B cell (primary cell): Measurements from ENCODE around the gene NR3C2. TPM values are rescaled to one million over a fixed set of nuclear protein-coding genes. Genes with fewer than 3 reads are reported as not detected.

Source experiments
- ATAC-seq: fragments of 200-7000 bp; cut with Tn5 transposase; one replicate; pipeline ENCODE4 v1.10.0; 2021; ENCODE audit warnings: low read depth, mild to moderate bottlenecking, moderate number of reproducible peaks, moderate library complexity
- CTCF ChIA-PET: fragments of 350-600 bp; sonication (Branson Sonifier 250); formaldehyde crosslinking; loops from one replicate; lab custom pipeline; 2021; ENCODE audit warnings: antibody characterized with exemption, inconsistent platforms; lab: Charles Lee
- POLR2A ChIA-PET: fragments of 350-600 bp; sonication (Branson Sonifier 250); formaldehyde crosslinking; loops from one replicate; lab custom pipeline; 2021; ENCODE audit warnings: antibody characterized with exemption; lab: Charles Lee
- DNase-seq: peaks from one replicate; pipeline ENCODE4 v3.0.0; 2013
- H2AFZ ChIP-seq: 2 replicates; pipeline ENCODE4 v1.6.1; 2012; ENCODE audit warnings: mild to moderate bottlenecking, low read depth, low read length; ENCODE audit not compliant: insufficient read depth, poor library complexity, severe bottlenecking
- H3K27ac ChIP-seq, 2 donors: 1 replicate in 1 of 2; 2 replicates in 1 of 2; pipeline ENCODE4 v1.5.1; 2012 to 2013; ENCODE audit warnings: low read length in 2 of 2, mild to moderate bottlenecking in 2 of 2, moderate library complexity in 1 of 2
- H3K27me3 ChIP-seq, 4 experiments: fragments of 200-600 bp in 1 of 4; sonication (generic) in 1 of 4; replicated peaks in 1 of 4; 1 replicate in 2 of 4; 2 replicates in 2 of 4; pipeline versions ENCODE4 v1.6.1 to v1.7.0; 2013 to 2016; ENCODE audit warnings: low read length in 3 of 4, mild to moderate bottlenecking in 2 of 4, mixed read lengths in 1 of 4, moderate library complexity in 1 of 4; ENCODE audit not compliant: insufficient read depth in 4 of 4, control insufficient read depth in 3 of 4; ENCODE audit errors: control extremely low read depth in 1 of 4
- H3K36me3 ChIP-seq, 2 experiments: replicated peaks in 1 of 2; 1 replicate in 1 of 2; 2 replicates in 1 of 2; pipeline versions ENCODE4 v1.6.1 to v1.7.1; 2013; ENCODE audit warnings: low read length in 1 of 2; ENCODE audit not compliant: insufficient read depth in 2 of 2, control insufficient read depth in 1 of 2; ENCODE audit errors: control extremely low read depth in 1 of 2, extremely low read depth in 1 of 2
- H3K4me1 ChIP-seq, 2 donors: fragments of 200-600 bp in 1 of 2; sonication (generic) in 1 of 2; 1 replicate in 1 of 2; 2 replicates in 1 of 2; pipeline versions ENCODE4 v1.5.1 to v1.6.1; 2013 to 2017; ENCODE audit warnings: low read length in 2 of 2; ENCODE audit not compliant: control insufficient read depth in 2 of 2, insufficient read depth in 2 of 2
- H3K4me2 ChIP-seq: replicated peaks from 2 replicates; pipeline ENCODE3; 2012; ENCODE audit warnings: mild to moderate bottlenecking, low read depth, low read length; ENCODE audit not compliant: poor library complexity, severe bottlenecking
- H3K4me3 ChIP-seq, 5 experiments: fragments of 200-600 bp in 1 of 5; sonication (generic) in 1 of 5; 1 replicate in 3 of 5; 2 replicates in 2 of 5; pipeline versions ENCODE4 v1.5.1 to v1.7.0; 2011 to 2016; ENCODE audit warnings: low read length in 4 of 5, mild to moderate bottlenecking in 4 of 5, low read depth in 2 of 5, control low read depth in 1 of 5, moderate library complexity in 1 of 5; ENCODE audit not compliant: insufficient read depth in 1 of 5; ENCODE audit errors: control extremely low read depth in 1 of 5, extremely low read depth in 1 of 5
- H3K79me2 ChIP-seq: fragments of 200-600 bp; sonication (generic); one replicate; pipeline ENCODE4 v1.6.0; 2016; ENCODE audit warnings: low read length; ENCODE audit not compliant: control insufficient read depth, insufficient read depth
- H3K9ac ChIP-seq: fragments of 200-600 bp; sonication (generic); 2 replicates; pipeline ENCODE4 v1.6.1; 2017; ENCODE audit warnings: mild to moderate bottlenecking, low read length, moderate library complexity
- H3K9me3 ChIP-seq, 3 donors: one replicate each; pipeline versions ENCODE4 v1.6.1 to v1.7.1; 2013; ENCODE audit warnings: low read length in 2 of 3; ENCODE audit not compliant: control insufficient read depth in 2 of 3, insufficient read depth in 1 of 3; ENCODE audit errors: control extremely low read depth in 1 of 3
- H4K20me1 ChIP-seq: 2 replicates; pipeline ENCODE4 v1.6.0; 2012; ENCODE audit warnings: mild to moderate bottlenecking, low read length; ENCODE audit not compliant: insufficient read depth, control insufficient read depth, poor library complexity, severe bottlenecking
- H3K27ac Mint-ChIP-seq: one replicate; pipeline ENCODE4 v1.8.0; 2021; ENCODE audit warnings: mixed read lengths
- H3K27me3 Mint-ChIP-seq: one replicate; pipeline ENCODE4 v1.8.0; 2021; ENCODE audit warnings: mixed read lengths
- H3K4me1 Mint-ChIP-seq: one replicate; pipeline ENCODE4 v1.8.0; 2021; ENCODE audit warnings: mixed read lengths
- H3K4me3 Mint-ChIP-seq: one replicate; pipeline ENCODE4 v1.8.0; 2021; ENCODE audit warnings: mixed read lengths
- H3K9me3 Mint-ChIP-seq: one replicate; pipeline ENCODE4 v1.8.0; 2022; ENCODE audit warnings: mixed read lengths; ENCODE audit not compliant: insufficient read depth
- EZH2 ChIP-seq: IDR thresholded peaks from 2 replicates; pipeline ENCODE4 v1.6.1; 2012; ENCODE audit warnings: borderline replicate concordance, low read depth, mild to moderate bottlenecking, moderate library complexity, low read length; ENCODE audit not compliant: insufficient read depth, poor library complexity, severe bottlenecking
- WGBS: methylation state at CpG from one replicate; pipeline ENCODE4 v1.1.5; 2013; ENCODE audit warnings: missing lambda C conversion rate; ENCODE audit not compliant: insufficient coverage; 5-methylcytosine and 5-hydroxymethylcytosine counted together
- intact Hi-C: fragments of 100-400 bp; cut with micrococcal nuclease; formaldehyde crosslinking; loops from one replicate; pipeline ENCODE4 v1.10.0; 2022
- polyA plus RNA-seq: library from polyadenylated mRNA; depleted of rRNA; stranded (reverse); fragments of >200 nt; gene quantifications from 2 replicates; pipeline ENCODE4 v1.2.3, GENCODE V29; 2012
- total RNA-seq, 2 donors: library from RNA; stranded (reverse); fragments of 120-200 nt in 1 of 2; gene quantifications; 1 replicate in 1 of 2; 2 replicates in 1 of 2; pipeline versions ENCODE4 v1.2.3 to v1.2.4, GENCODE V29; 2013 to 2022
- TF ChIP-seq, protein P1 (sequence below): fragments of 200-600 bp; IDR thresholded peaks from one replicate; pipeline ENCODE4 v1.8.0; 2022; ENCODE audit warnings: antibody characterized with exemption, mild to moderate bottlenecking

The NR3C2 gene
- total and polyA plus RNA-seq, 2 donors (not counting 1 experiment from before 2014, with no cell fraction given), result 6.7 to 19.3 TPM

DNA sequence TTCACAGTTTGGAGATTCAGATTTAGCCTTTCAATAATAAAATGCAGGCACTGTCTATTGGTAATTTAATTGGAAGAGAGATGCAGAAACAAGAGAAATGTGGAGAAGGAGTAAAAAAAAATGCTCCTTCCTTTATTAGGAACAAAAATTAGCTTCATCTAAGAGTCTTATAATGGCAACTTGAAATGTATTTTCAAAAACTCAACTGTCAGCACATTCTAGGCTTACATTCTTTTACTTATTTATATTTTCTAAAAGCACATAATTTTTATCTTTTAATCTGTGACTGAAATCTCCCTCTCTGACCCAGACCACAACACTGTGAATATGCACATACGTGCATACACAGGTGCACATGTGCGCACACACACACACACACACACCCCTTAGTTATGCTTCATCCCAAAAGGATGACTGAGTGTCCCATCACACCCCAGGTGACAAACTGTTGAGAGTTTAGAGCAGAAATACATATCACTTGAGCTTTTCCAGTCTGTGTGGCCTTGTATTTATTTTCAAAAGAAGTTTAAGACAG, 29.7 kb downstream of the NR3C2 start:
- CTCF ChIA-PET, result no interaction called here
- intact Hi-C loops, result no loop called here
- Mint-ChIP-seq H3K27ac (no peak overlapping the region), H3K4me3 (no peak overlapping the region), H3K4me1 (peaks cover 1% of the 10 kb centered on the region), H3K9me3 (no peaks in the 10 kb centered on the region), H3K27me3 (no peaks in the 10 kb centered on the region)
- WGBS, result 100% methylated on average over 1 of the region's 2 CpGs
- Histone ChIP-seq H3K9ac (no peak overlapping the region), H3K4me2 (no peak overlapping the region), H3K27ac (no peak overlapping the region), H3K4me3 (no peak overlapping the region), H3K27me3 (no peaks in the 10 kb centered on the region), H3K9me3 (no peaks in the 10 kb centered on the region), H3K4me1 (no peaks in the 10 kb centered on the region), H4K20me1 (no peaks in the 10 kb centered on the region), H3K79me2 (no peaks in the 10 kb centered on the region), H3K36me3 (no peaks in the 10 kb centered on the region), H2AFZ (no peak overlapping the region)
- POLR2A ChIA-PET, result no interaction called here
- no peak for TF ChIP-seq EZH2
- TF ChIP-seq, protein P1, sequence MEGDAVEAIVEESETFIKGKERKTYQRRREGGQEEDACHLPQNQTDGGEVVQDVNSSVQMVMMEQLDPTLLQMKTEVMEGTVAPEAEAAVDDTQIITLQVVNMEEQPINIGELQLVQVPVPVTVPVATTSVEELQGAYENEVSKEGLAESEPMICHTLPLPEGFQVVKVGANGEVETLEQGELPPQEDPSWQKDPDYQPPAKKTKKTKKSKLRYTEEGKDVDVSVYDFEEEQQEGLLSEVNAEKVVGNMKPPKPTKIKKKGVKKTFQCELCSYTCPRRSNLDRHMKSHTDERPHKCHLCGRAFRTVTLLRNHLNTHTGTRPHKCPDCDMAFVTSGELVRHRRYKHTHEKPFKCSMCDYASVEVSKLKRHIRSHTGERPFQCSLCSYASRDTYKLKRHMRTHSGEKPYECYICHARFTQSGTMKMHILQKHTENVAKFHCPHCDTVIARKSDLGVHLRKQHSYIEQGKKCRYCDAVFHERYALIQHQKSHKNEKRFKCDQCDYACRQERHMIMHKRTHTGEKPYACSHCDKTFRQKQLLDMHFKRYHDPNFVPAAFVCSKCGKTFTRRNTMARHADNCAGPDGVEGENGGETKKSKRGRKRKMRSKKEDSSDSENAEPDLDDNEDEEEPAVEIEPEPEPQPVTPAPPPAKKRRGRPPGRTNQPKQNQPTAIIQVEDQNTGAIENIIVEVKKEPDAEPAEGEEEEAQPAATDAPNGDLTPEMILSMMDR, result no peak
- ATAC-seq (no peak), DNase-seq (no peak)

DNA sequence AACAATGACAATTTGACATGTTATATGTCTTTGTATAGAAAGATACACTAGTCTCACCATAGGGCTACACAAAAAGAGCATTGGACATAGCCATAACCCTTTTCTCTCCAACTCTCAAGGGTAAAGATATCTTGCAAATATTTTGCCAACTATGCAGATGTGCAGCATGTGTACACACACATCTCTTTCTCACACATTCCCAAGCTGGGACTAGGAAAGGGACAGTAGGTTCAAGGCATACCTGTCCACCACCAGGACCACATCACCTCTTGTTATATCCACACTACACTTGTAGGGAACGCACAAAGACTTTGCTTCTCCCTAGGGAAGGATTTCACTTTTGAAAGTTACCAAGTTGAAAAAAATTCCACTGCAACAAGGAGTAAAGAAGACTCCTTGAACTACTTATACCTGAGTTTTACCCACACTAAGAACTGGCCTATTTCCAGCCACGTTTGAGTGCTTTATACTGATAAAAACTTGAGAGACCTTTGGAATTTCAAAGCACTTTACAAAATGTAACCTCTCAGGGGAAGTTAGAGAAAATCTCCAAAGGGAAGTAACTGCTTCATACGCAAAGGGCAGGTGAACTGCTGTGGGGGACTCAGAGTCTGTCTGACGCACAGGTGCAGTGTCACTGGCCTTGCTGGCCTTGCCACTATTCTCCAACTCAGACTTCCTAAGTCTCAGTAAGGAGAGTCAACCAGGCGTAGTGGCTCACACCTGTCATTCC, 36.9 kb downstream of the NR3C2 start:
- Histone ChIP-seq H3K4me2 (no peak overlapping the region), H3K27me3 (no peaks in the 10 kb centered on the region), H3K9ac (no peak overlapping the region), H3K79me2 (no peaks in the 10 kb centered on the region), H4K20me1 (no peaks in the 10 kb centered on the region), H3K4me3 (no peak overlapping the region), H3K9me3 (no peaks in the 10 kb centered on the region), H2AFZ (no peak overlapping the region), H3K4me1 (no peaks in the 10 kb centered on the region), H3K27ac (no peak overlapping the region), H3K36me3 (no peaks in the 10 kb centered on the region)
- TF ChIP-seq EZH2, result no peak
- TF ChIP-seq, protein P1, result no peak
- WGBS, result 92% methylated on average over 1 of the region's 5 CpGs
- H3K9me3 Mint-ChIP-seq, result no peaks in the 10 kb centered on the region
- no peak overlapping the region for H3K27ac Mint-ChIP-seq
- no peak for ATAC-seq
- intact Hi-C loops, result no loop called here
- no peak for DNase-seq
- ChIA-PET POLR2A (no interaction called here), CTCF (no interaction called here)
- H3K4me1 Mint-ChIP-seq, result no peaks in the 10 kb centered on the region
- no peak overlapping the region for H3K4me3 Mint-ChIP-seq
- H3K27me3 Mint-ChIP-seq, result no peaks in the 10 kb centered on the region
